GM21381 (cell line): Measurements from ENCODE around the gene SLCO3A1.

Experiments used
- ATAC-seq: cut with Tn5 transposase; IDR thresholded peaks from one replicate; pipeline ENCODE4 v1.9.1; 2021; ENCODE audit warnings: mild to moderate bottlenecking, moderate library complexity; ENCODE audit not compliant: unreplicated experiment

SLCO3A1 gene

GRCh38 chr15:92118162-92118935 is 264.8 kb downstream of the SLCO3A1 start:
- ATAC-seq = no peak

DNA sequence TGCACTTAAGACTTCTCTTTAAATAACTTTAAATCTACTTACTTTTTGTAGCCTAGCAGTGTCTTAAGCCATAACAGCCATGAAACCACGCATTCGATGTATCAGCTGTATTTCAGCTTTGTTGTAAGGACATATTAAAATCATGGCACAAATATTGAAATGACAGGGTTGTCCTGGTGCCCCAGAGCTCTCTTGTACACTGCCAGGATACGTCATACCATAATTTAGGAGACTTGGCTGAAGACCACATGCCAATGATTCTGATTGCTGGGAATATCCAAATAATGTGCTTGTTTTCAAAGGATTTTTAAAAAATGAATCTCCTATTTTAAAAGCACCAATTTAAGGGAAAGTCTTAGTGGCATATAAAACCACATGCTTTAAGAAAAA is 265.4 kb downstream of the SLCO3A1 start:
- ATAC-seq = no peak

GRCh38 chr15:92120094-92120795 is 266.7 kb downstream of the SLCO3A1 start:
- no peak for ATAC-seq

GRCh38 chr15:92121047-92121446 is 267.5 kb downstream of the SLCO3A1 start:
- no peak for ATAC-seq

DNA sequence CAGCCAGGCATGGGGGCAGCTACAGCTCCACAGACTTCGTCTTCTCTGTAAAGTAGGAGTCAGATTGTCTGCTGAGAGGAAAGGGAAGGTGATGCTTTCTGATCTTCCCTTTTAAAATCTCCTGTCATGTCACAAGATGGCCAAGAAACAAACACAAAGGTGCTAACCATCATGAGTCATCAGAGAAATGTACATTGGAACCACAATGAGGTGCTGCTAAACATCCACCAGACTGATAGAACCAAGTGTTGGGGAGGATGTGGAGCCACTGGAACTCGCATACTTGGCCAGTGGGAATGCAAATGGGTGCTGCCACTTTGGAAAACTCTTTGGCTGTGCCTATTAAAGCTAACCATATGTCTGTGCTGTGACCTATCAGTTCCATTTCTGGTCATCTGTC is 268.8 kb downstream of the SLCO3A1 start:
- no peak for ATAC-seq

- no peak for ATAC-seq
Measured at GRCh38 chr15:92123962-92124656, 270.6 kb downstream of the SLCO3A1 start.

DNA sequence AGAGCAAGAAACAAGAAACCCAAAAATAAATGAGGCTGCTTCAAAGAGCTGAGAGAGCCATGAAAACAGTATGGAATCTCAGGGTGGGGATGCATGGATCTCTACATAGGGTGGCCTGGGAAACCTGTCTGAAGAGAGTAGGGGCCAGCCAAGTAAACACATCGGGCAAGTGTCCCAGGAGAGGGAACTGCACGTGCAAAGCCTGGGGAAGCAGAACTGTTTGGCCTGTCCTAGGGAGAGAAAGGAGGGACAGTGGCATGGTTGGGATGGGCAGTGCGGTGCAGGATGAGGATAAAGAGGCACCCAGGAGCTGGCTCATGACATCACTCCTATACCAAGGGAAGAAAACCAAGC is 271.1 kb downstream of the SLCO3A1 start:
- ATAC-seq = no peak

DNA sequence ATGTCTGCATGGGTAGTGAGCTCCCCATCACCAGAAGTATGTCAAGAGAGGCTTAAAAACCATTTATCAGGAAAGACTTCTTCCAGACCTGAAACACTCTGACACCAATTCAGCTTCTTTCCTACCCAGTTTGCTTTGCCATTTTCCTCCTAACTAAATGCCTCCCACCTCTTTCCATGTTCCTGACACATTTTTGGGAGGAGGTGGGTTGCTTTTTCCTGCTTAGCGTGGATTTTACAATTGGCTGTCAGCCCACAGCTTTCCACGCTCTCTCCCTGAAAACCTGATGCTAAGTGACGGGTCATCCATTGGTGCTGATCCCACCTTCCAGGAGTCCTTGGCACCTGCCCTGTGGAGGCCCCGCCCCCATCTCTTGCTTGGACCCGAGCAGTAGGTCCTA is 275.3 kb downstream of the SLCO3A1 start:
- ATAC-seq = no peak

- no peak for ATAC-seq
Measured at GRCh38 chr15:92130244-92130643, 276.7 kb downstream of the SLCO3A1 start.

DNA sequence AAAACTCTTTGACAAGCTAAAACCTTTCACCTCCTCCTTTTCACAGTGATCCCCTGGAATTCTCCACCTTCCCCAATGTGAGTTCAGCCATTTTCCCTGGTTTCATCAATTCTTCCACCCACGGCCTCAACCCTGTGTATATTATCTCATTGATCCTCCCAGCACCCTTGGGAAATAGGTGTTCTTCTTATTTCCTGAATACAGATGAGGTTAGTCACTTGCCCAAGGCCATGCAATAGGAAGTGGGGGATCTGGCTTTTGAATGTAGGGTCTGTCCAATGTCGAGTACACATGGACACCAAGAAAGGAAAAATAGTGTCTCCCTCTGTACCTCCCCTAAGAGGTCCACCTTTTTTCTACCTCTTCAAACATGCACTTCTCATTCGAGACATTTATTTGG is 277.4 kb downstream of the SLCO3A1 start:
- ATAC-seq = no peak

DNA sequence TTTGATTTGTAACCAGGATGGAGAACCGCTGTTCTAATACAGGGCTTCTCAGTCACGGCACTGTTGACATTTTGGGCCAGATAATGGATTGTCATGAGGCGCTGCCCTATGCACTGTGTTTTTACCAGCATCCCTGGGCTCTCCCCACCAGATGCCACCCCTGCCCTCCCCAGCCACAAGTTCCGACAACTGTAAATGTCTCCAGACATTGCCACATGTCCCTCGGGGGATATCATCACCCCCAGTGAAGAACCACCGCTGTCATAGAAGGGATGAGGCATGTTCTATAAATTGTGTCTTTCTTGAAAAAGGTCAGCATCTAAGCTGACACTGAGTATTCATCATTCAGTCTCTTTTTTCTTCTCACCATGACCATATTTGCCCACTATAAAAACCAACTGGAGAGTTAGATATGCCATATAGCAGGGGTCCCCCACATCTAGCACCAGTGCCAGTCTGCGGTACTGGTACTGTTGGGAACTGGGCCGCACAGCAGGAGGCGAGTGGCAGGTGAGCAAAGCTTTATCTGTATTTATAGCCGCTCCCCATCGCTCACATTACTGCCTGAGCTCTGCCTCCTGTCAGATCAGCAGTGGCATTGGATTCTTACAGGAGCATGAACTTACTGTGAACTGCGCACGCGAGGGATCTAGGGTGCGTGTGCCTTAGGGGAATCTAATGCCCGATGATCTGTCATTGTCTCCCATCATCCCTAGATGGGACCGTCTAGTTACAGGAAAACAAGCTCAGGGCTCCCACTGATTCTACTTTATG is 279.7 kb downstream of the SLCO3A1 start:
- no peak for ATAC-seq

- no peak for ATAC-seq
Measured at GRCh38 chr15:92140796-92141195, 287.3 kb downstream of the SLCO3A1 start.

DNA sequence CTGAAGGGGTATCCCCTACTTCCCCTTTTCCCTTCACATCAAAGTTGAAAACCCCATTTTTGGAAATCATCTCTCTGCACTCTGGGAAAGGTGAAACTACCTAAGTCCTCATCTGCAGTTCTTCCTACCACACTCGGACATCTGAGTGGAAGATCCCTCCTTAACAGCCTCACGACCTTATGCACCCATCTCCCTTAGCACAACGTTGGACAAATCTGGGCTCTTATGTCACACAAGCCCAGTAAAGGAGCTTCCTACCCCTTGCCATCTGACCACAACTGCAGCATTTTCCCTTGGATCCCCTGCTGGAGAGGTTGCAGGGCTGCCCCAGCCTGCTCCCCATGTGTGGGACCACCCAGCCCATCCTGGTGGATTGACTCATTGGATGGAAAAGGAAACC is 288.1 kb downstream of the SLCO3A1 start:
- no peak for ATAC-seq

- ATAC-seq = no peak
Measured at GRCh38 chr15:92142242-92143232, 289.0 kb downstream of the SLCO3A1 start.

DNA sequence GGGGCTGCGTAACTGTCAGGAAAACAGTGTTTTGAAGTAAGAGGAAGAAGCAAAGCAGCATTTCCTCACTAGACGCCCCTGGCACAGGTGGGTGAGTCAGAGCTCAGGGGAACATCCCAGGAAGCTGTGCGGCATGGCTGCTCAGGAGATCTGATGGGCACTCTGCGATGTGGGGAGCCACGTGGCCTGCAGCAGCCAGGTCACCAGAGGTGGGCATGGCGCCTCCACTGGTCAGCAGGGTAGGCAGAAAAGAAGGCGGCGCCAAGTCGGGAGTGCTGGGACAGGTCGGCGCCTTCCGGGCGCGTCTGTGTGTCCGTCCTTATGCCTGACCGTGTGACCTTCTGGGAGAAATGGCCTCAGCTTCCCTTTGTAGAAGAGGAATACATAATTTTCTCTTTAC is 290.3 kb downstream of the SLCO3A1 start:
- ATAC-seq = no peak

DNA sequence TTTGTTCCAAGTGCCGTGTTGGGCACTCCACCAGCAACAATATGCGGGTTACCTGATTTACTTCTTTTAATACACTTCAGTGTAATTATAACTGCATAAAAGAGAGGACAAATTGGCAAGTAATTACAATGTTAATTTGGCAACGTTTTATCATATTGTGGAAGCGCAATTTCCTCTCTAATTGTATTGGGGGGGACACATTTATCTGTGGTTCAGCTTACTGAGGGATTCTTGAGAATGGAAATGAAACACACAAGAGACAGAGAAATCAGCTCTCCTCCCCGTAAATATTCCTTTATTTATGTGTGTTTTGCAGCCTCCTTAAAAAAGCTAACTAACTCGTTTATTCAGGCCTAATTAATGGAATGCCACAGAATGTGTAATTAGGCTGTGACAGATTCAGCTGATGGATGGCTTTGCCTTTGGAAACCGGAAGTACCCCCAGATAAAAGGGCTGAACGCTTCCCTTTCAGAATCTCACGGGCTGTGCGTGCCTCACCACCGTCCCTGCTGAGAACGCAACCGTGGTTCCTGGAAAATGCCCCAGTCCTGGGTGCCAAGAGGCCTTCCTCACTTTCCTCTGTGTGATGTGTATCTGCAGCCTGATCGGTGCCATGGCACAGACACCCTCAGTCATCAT is 293.1 kb downstream of the SLCO3A1 start:
- ATAC-seq = no peak

DNA sequence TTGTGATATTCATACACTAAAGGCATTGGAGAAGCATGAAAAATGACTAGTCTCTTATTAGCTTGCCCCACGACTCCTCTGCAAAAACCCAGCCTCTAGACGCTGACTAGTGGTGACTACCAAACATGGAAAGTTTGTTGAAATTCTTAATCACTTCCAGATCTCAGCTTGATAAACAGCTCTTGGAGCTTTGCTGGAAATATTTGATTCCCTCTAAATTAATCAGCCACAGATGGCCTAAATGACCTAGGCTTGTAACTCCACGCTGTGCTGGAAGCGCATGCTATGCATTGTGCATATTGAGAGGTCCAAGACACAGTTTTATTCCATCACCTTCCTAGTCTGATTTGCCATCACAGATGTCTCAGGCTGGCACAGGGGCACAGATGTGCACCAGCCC is 295.5 kb downstream of the SLCO3A1 start:
- no peak for ATAC-seq

- no peak for ATAC-seq
Measured at GRCh38 chr15:92149465-92149864, 296.0 kb downstream of the SLCO3A1 start.

DNA sequence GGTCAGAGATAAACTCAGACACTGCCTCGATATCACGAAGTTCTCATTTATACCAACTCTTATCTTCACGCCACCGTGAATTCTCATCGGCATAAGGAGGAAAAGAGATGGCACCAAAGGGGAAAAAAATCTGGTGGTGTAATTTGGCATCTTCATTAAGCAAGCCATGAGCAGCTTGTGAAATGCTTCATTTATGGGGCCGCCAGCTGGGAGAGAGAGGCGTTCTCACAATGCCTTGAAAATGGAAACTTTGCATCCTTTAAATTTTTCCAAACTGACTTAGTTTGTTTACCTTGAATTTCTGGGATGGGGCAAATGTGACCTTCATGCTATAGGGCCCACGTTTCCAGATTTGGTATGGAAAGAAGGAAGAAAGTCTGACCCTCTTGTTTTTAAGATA is 297.7 kb downstream of the SLCO3A1 start:
- ATAC-seq = no peak

DNA sequence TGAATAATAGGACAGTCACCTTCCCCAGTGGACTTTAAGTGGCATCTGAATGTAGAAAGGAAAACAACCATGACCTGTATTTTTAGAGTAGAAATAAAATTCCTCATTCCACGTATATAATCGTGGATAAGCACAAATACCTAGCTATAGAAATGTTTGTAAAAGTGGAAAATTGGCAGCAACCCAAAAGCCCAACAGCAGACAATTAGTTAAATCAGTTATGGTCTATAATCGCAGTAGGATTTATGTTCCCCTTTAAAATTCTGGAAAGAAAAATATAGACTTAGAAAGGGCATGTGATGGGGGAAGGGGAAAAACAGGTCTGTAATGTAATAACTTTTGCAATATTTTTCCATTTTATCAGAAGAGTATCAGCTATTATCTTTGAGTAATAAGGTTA is 298.2 kb downstream of the SLCO3A1 start:
- ATAC-seq = no peak
